HCT116 (cell line): Measurements from ENCODE around the gene B3GALNT1. TPM values are rescaled to one million over a fixed set of nuclear protein-coding genes. Genes with fewer than 3 reads are reported as not detected.

Experiments
- ATAC-seq: fragments of 200-7000 bp; cut with Tn5 transposase; 2 replicates; pipeline ENCODE4 v1.9.1; 2020; ENCODE audit warnings: mild to moderate bottlenecking, moderate library complexity
- BruUV-seq: library from RNA; stranded (reverse); fragments of 400-500 nt; replicated peaks from 2 replicates; lab custom pipeline; 2021; lab: Mats Ljungman, UMichigan
- CTCF ChIA-PET: fragments of 300-600 bp; sonication (Branson Sonifier 250); formaldehyde crosslinking; loops from one replicate; lab custom pipeline; 2021; ENCODE audit warnings: antibody characterized with exemption; lab: Charles Lee
- POLR2A ChIA-PET: fragments of 300-600, 350-600 bp; sonication (Branson Sonifier 250); formaldehyde crosslinking; loops from one replicate; lab custom pipeline; 2021; ENCODE audit warnings: antibody characterized with exemption; lab: Charles Lee
- RAD21 ChIA-PET, 2 experiments: fragments of 300-600 bp; sonication (Branson Sonifier 250); formaldehyde crosslinking; loops; one replicate each; lab custom pipeline; 2023; ENCODE audit warnings: low total read pairs in 2 of 2; ENCODE audit not compliant: uncharacterized antibody in 2 of 2, unreplicated experiment in 2 of 2, low non-redundant PET in 1 of 2; lab: Charles Lee
- DNase-seq: peaks from one replicate; pipeline ENCODE4 v3.0.0-alpha.2; 2010; ENCODE audit warnings: low read depth, low spot score
- H2AFZ ChIP-seq: fragments of 200-600 bp; shearing (Covaris generic), sonication (generic); 2 replicates; pipeline ENCODE4 v1.6.1; 2017; ENCODE audit warnings: low read depth, mixed run types, mixed read lengths, antibody characterized with exemption, low read length; ENCODE audit not compliant: poor library complexity, severe bottlenecking
- H3K27ac ChIP-seq: 2 replicates; pipeline ENCODE4 v1.5.1; 2012; ENCODE audit warnings: low read depth, low read length
- H3K27me3 ChIP-seq: fragments of 200-600 bp; sonication (generic); 2 replicates; pipeline ENCODE4 v1.6.1; 2016; ENCODE audit warnings: mixed run types, low read length, mixed read lengths; ENCODE audit not compliant: insufficient read depth
- H3K36me3 ChIP-seq, 2 experiments: fragments of 200-500 bp in 1 of 2; fragments of 200-600 bp in 1 of 2; sonication (Bioruptor generic) in 1 of 2; sonication (generic) in 1 of 2; 2 replicates each; pipeline versions ENCODE4 v1.5.1 to v1.6.1; 2014 to 2016; ENCODE audit warnings: low read length in 2 of 2, inconsistent platforms in 1 of 2, mixed read lengths in 1 of 2, mixed run types in 1 of 2; ENCODE audit not compliant: insufficient read depth in 2 of 2, control insufficient read depth in 1 of 2
- H3K4me1 ChIP-seq, 2 experiments: fragments of 200-600 bp in 1 of 2; sonication (generic) in 1 of 2; 2 replicates each; pipeline versions ENCODE4 v1.5.1 to v1.6.1; 2012 to 2017; ENCODE audit warnings: low read length in 2 of 2, inconsistent platforms in 1 of 2, mild to moderate bottlenecking in 1 of 2, mixed read lengths in 1 of 2, mixed run types in 1 of 2, moderate library complexity in 1 of 2; ENCODE audit not compliant: insufficient read depth in 2 of 2, control insufficient read depth in 1 of 2
- H3K4me2 ChIP-seq: fragments of 200-600 bp; sonication (generic); 2 replicates; pipeline ENCODE4 v1.6.1; 2017; ENCODE audit warnings: mixed run types, low read length, mixed read lengths
- H3K4me3 ChIP-seq, 2 experiments: fragments of 200-600 bp in 1 of 2; sonication (generic) in 1 of 2; replicated peaks in 1 of 2; 2 replicates each; pipeline ENCODE4 v1.5.1; 2011 to 2016; ENCODE audit warnings: low read length in 2 of 2, control low read depth in 1 of 2, low read depth in 1 of 2, mild to moderate bottlenecking in 1 of 2, mixed read lengths in 1 of 2, mixed run types in 1 of 2
- H3K79me2 ChIP-seq: fragments of 200-600 bp; sonication (generic); 2 replicates; pipeline ENCODE4 v1.6.1; 2017; ENCODE audit warnings: mild to moderate bottlenecking, mixed run types, low read length, moderate library complexity, mixed read lengths; ENCODE audit not compliant: insufficient read depth
- H3K9ac ChIP-seq: fragments of 200-600 bp; sonication (generic); 2 replicates; pipeline ENCODE4 v1.6.1; 2016; ENCODE audit warnings: low read length, mixed read lengths
- H3K9me2 ChIP-seq: fragments of 200-600 bp; sonication (generic), shearing (Covaris generic); 2 replicates; pipeline ENCODE4 v1.6.1; 2017; ENCODE audit warnings: mixed run types, mild to moderate bottlenecking, moderate library complexity; ENCODE audit not compliant: insufficient read depth
- H3K9me3 ChIP-seq, 2 experiments: fragments of 200-500 bp in 1 of 2; fragments of 200-600 bp in 1 of 2; sonication (Bioruptor generic) in 1 of 2; sonication (generic) in 1 of 2; 2 replicates each; pipeline ENCODE4 v1.6.1; 2014 to 2017; ENCODE audit warnings: low read length in 2 of 2, mixed read lengths in 2 of 2, inconsistent platforms in 1 of 2, low read depth in 1 of 2, mild to moderate bottlenecking in 1 of 2, mixed run types in 1 of 2, moderate library complexity in 1 of 2; ENCODE audit not compliant: control insufficient read depth in 1 of 2, insufficient read depth in 1 of 2
- H4K20me1 ChIP-seq: fragments of 200-600 bp; sonication (generic), shearing (Covaris generic); 2 replicates; pipeline ENCODE4 v1.6.1; 2017; ENCODE audit warnings: mixed run types, mild to moderate bottlenecking, moderate library complexity; ENCODE audit not compliant: insufficient read depth
- CBX3 ChIP-seq: IDR thresholded peaks from 2 replicates; pipeline ENCODE4 v1.6.1; 2012; ENCODE audit warnings: low read depth
- ELF1 ChIP-seq: IDR thresholded peaks from 2 replicates; pipeline ENCODE4 v1.6.1; 2012; ENCODE audit warnings: low read depth, borderline replicate concordance
- EZH2phosphoT487 ChIP-seq: fragments of 200-600 bp; IDR thresholded peaks from 2 replicates; pipeline ENCODE4 v1.6.1; 2018; ENCODE audit warnings: antibody characterized with exemption, borderline replicate concordance
- JUND ChIP-seq: IDR thresholded peaks from 2 replicates; pipeline ENCODE4 v1.6.1; 2012
- MAX ChIP-seq: IDR thresholded peaks from 2 replicates; pipeline ENCODE4 v1.6.1; 2012
- POLR2A ChIP-seq: IDR thresholded peaks from 2 replicates; pipeline ENCODE4 v1.7.0; 2011; ENCODE audit warnings: borderline replicate concordance; ENCODE audit not compliant: insufficient read depth, insufficient read length; ENCODE audit errors: extremely low read depth
- RAD21 ChIP-seq: IDR thresholded peaks from 2 replicates; pipeline ENCODE4 v1.6.1; 2012; ENCODE audit warnings: low read depth, mild to moderate bottlenecking
- SP1 ChIP-seq: IDR thresholded peaks from 2 replicates; pipeline ENCODE4 v1.6.1; 2012; ENCODE audit warnings: low read depth
- SRF ChIP-seq: IDR thresholded peaks from 2 replicates; pipeline ENCODE4 v1.6.1; 2012; ENCODE audit warnings: low read depth
- ZBTB33 ChIP-seq: IDR thresholded peaks from 2 replicates; pipeline ENCODE4 v1.6.1; 2011; ENCODE audit warnings: mild to moderate bottlenecking, low read length, moderate library complexity; ENCODE audit not compliant: insufficient replicate concordance; ENCODE audit errors: extremely low read depth
- ZFX ChIP-seq: fragments of 450-650 bp; IDR thresholded peaks from 2 replicates; pipeline ENCODE4 v1.6.1; 2017
- ZNF274 ChIP-seq: fragments of 200-500 bp; sonication (Bioruptor generic); IDR thresholded peaks from 2 replicates; pipeline ENCODE4 v1.6.1; 2014; ENCODE audit warnings: mild to moderate bottlenecking, low read depth, low read length, inconsistent platforms
- intact Hi-C: fragments of 100-400 bp; cut with micrococcal nuclease; formaldehyde crosslinking; loops from 2 replicates; pipeline ENCODE4 v1.10.0; 2022
- total RNA-seq: library from RNA; stranded (reverse); gene quantifications from one replicate; pipeline ENCODE4 v1.2.1, GENCODE V29; 2021; ENCODE audit not compliant: unreplicated experiment
- TF ChIP-seq, protein P1 (sequence below), 3 experiments: fragments of 200-600 bp in 1 of 3; sonication (generic) in 1 of 3; IDR thresholded peaks in 2 of 3; conservative IDR thresholded peaks in 1 of 3; 2 replicates each; pipeline ENCODE4 v1.5.1; 2012 to 2017; ENCODE audit warnings: low read depth in 2 of 3, low read length in 2 of 3, antibody characterized with exemption in 1 of 3, borderline replicate concordance in 1 of 3, control low read depth in 1 of 3, mild to moderate bottlenecking in 1 of 3, mixed read lengths in 1 of 3, mixed run types in 1 of 3, moderate library complexity in 1 of 3; ENCODE audit not compliant: insufficient read depth in 1 of 3
- TF ChIP-seq, protein P2 (sequence below): IDR thresholded peaks from 2 replicates; pipeline ENCODE4 v1.6.1; 2012; ENCODE audit warnings: low read depth

B3GALNT1 gene
- total RNA-seq, 1 experiment from 2014 or later = 9.6 TPM

DNA sequence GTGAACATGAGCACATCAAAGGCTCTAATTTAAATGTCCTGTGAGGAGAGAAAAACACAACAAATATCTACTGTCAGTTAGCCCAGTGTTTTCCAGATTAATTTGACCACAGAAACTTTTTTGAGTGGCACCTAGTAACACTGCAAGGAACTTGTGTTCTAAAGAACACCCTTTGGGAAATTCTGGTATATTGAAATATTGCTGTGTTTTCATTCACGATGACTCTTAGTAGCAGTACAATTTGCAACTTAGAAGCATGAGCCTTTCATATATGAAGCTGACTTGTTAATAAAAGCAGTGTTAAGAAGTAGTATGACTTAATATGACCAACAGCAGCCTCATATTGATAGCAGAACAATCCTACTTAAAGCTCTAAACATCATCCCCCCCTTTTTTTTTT is 32.0 kb downstream of the B3GALNT1 start:
- DNase-seq = no peak
- BruUV-seq = no TSS peak
- Histone ChIP-seq H3K27me3 (no peaks in the 10 kb centered on the region), H3K9me3 (no peaks in the 10 kb centered on the region), H3K9ac (no peak overlapping the region), H2AFZ (no peak overlapping the region), H3K4me1 (no peaks in the 10 kb centered on the region), H4K20me1 (no peaks in the 10 kb centered on the region), H3K27ac (no peak overlapping the region), H3K79me2 (no peaks in the 10 kb centered on the region), H3K9me2 (no peaks in the 10 kb centered on the region), H3K4me2 (no peak overlapping the region), H3K4me3 (no peak overlapping the region), H3K36me3 (no peaks in the 10 kb centered on the region)
- RAD21 ChIA-PET = no interaction called here
- no peak for ATAC-seq
- TF ChIP-seq RAD21 (no peak), EZH2phosphoT487 (no peak), ELF1 (no peak), MAX (no peak), SRF (no peak), ZBTB33 (no peak), JUND (no peak), ZNF274 (no peak), ZFX (no peak), SP1 (no peak), CBX3 (no peak), POLR2A (no peak)
- TF ChIP-seq, protein P1, sequence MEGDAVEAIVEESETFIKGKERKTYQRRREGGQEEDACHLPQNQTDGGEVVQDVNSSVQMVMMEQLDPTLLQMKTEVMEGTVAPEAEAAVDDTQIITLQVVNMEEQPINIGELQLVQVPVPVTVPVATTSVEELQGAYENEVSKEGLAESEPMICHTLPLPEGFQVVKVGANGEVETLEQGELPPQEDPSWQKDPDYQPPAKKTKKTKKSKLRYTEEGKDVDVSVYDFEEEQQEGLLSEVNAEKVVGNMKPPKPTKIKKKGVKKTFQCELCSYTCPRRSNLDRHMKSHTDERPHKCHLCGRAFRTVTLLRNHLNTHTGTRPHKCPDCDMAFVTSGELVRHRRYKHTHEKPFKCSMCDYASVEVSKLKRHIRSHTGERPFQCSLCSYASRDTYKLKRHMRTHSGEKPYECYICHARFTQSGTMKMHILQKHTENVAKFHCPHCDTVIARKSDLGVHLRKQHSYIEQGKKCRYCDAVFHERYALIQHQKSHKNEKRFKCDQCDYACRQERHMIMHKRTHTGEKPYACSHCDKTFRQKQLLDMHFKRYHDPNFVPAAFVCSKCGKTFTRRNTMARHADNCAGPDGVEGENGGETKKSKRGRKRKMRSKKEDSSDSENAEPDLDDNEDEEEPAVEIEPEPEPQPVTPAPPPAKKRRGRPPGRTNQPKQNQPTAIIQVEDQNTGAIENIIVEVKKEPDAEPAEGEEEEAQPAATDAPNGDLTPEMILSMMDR (IDR thresholded peaks at IDR 0.05 in 2 of 3, conservative IDR thresholded peaks at IDR 0.05 in 1 of 3; ENCODE audit: borderline replicate concordance in 1 of 3, insufficient read depth in 1 of 3, low read depth in 2 of 3, low read length in 2 of 3) = no peak
- TF ChIP-seq, protein P2, sequence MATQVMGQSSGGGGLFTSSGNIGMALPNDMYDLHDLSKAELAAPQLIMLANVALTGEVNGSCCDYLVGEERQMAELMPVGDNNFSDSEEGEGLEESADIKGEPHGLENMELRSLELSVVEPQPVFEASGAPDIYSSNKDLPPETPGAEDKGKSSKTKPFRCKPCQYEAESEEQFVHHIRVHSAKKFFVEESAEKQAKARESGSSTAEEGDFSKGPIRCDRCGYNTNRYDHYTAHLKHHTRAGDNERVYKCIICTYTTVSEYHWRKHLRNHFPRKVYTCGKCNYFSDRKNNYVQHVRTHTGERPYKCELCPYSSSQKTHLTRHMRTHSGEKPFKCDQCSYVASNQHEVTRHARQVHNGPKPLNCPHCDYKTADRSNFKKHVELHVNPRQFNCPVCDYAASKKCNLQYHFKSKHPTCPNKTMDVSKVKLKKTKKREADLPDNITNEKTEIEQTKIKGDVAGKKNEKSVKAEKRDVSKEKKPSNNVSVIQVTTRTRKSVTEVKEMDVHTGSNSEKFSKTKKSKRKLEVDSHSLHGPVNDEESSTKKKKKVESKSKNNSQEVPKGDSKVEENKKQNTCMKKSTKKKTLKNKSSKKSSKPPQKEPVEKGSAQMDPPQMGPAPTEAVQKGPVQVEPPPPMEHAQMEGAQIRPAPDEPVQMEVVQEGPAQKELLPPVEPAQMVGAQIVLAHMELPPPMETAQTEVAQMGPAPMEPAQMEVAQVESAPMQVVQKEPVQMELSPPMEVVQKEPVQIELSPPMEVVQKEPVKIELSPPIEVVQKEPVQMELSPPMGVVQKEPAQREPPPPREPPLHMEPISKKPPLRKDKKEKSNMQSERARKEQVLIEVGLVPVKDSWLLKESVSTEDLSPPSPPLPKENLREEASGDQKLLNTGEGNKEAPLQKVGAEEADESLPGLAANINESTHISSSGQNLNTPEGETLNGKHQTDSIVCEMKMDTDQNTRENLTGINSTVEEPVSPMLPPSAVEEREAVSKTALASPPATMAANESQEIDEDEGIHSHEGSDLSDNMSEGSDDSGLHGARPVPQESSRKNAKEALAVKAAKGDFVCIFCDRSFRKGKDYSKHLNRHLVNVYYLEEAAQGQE = no peak
- CTCF ChIA-PET = no interaction called here
- POLR2A ChIA-PET = no interaction called here
- intact Hi-C loops = no loop called here
